GM18870 (cell line): Measurements from ENCODE around the gene ZNF148.

Source experiments
- ATAC-seq: cut with Tn5 transposase; IDR thresholded peaks from one replicate; pipeline ENCODE4 v1.9.1; 2021; ENCODE audit warnings: moderate library complexity; ENCODE audit not compliant: unreplicated experiment

ZNF148 gene

DNA sequence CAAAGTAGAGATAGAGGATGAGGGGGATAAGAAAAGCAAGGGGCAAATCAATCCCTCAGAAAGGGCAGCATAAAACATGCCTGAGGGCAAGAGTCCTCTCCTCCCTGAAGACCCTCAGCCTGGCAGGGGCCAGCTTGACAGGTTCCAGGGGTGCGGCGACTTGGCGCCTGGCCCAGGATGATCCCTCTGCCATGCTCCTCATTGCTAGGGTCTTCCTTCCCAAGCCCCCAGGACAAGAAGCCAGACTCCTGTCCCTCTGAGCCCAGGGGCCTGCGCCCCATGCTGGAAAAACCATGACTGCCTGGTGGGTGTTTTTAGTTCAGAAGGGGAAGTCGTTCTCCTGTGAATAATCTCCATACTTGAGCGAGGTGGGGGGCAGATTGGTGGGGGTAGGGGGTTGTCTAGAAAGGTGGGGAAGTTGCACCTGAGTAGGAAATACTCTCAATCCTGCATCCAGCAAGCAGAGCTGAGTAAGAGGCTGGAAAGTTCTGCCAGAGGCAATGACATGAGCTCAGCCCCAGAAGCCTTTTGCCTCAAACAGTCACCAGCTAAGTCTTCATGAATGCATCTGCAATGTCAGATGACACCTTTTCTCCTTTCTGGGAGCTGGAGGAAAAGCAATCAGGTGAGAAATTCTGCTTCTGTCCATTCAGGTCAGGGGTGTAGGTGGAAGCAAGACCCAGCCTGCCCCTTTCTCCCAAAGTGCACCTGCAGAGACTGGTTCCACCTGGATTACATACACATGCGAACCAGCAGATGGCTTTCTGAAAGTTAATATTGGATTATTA, 180.9 kb downstream of the ZNF148 start:
- ATAC-seq: no peak

DNA sequence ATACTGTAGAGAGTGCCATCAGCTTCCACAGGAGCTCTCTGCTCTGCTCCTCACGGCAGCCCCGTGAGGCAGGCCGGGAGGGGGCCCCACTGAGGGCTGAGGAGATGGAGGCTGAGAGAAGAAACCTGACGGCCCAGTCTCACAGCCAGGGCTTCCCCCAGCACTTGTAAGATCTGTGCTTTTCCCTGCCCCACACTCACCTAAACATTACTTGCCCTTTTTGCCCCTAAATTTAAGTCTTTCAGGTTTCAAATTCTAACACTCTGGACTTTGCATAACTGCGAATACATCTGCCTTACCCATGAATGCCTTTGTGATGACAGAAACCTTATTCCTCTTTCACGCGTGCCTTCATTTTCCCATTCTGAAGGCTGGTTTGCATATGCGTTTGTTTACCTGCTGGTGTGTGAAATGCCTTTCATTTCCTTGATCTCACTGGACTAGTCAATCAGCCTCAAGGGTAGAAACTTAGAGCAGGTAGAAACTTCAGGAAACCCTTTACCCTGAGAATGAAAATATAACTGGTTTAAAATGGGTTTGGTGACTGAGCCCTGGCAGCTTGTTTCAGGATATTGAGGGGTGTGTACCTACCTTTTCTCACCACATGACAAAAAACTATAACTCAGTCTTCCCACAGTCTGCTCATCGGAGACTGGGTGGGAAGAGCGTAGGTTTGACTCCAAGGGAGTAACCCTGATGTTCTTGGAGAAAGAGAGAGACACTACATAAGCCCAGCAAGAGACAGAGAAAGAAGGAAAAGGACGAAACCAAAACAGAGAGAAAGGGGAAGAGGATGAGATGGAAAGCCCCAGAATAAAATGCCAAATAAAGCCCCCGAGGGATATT, 182.7 kb downstream of the ZNF148 start:
- no peak for ATAC-seq

DNA sequence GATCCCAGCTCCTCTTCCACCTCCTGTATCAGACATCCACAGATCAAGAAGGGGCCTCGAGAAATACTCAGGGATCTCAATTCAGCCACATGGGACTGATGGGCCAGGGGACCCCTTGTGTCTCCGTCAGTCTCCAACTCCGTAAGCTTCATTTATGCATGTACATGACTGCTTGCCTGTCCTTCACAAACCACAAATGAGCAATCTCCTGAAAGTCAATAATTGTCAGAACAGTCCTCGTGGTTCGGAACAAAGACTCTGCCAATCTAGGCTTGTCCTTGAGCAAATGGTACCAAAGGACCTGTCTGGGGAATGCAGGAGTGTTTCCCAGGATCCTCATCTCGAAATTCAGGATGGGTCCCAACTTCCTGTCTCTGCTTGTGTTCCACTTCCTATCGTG, 183.4 kb downstream of the ZNF148 start:
- no peak for ATAC-seq

DNA sequence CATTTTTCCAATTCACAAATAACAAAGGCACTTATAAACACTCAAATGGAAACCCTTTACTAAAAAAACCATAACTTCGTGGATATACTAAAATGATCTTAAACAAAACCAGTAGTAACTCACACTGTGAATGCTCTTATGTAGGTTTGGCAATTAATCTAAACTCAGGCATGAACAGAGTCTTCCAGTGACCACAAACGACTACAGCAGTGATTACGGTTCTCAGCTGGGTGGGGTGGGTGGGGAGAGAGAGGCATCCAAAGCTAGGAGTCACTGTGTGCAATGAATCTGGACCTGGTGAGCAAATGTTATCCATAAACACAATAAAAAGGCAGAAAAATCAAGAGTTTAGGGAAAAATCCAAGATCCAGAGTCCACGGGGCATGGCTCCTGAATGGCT, 183.9 kb downstream of the ZNF148 start:
- no peak for ATAC-seq

DNA sequence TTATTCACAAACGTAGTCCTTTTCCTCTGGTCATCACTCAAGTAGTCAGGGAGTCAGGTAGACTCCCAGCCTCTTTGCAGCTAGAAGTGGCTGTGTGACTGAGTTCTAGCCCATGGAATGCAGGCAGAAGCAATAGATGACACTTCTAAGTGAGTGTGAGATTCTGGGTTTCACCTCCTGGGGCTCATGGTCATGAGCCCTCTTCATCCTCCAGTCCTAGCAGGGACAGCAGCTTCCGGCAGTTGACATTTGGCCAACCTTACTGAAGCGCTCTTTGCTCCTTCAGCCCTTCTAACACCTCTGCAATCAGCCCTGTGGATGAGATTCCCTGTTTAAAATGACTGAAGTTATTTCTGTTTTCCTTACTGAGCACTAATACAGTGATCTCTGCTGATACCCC, 184.3 kb downstream of the ZNF148 start:
- ATAC-seq: no peak

DNA sequence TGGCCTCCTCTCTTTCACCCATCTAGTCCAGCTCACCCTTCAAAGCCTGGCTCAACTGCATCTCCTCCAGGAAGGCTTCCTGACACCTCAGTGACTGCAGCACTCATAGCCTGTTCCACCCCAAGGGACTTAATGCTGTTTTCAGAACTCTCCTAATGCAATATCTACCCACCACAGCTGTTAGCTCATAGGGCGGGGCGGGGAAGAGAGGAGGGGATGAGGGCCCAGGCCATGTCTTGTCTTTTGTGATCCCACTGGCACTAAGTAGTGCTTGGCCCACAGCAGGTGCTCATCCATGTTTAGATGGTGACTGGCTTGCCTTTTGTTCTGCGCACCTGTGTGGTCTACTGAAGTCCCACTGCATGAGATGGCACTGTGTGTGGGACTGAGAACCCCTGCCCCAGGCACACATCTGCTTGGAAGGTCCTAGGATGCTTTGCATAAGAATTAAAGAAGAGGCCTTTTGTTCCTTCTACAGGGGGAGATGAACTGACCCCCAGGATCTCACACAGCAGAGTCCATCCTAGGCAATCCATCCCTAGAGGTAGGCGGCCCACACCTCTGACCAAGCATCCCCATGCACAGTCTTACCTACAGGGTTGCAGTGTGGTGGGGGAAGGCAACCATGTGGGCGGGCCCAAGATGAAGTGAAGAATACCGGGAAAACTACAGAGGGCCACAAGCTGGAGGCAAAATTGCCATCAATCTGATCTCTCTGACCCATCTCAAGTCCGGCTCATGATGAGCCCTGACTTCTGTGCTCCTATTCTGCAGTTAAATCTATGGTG, 185.6 kb downstream of the ZNF148 start:
- ATAC-seq: no peak

DNA sequence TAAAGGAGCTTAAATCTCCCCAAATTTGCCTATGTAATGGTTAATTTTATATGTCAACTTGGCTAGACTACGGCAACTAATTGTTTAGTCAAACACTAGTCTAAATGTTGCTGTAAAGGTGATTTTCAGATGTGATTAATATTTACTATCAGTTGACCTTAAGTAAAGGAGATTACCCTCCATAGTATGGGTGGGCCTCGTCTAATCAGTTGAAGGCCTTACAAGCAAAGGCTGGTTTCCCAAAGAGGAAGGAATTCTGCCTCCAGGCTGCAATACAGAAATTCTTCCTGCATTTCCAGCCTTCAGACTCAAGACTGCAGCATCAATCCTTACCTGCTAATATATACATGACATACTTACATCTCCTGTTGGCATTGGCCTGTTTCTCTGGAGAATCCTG, 186.2 kb downstream of the ZNF148 start:
- ATAC-seq: no peak

DNA sequence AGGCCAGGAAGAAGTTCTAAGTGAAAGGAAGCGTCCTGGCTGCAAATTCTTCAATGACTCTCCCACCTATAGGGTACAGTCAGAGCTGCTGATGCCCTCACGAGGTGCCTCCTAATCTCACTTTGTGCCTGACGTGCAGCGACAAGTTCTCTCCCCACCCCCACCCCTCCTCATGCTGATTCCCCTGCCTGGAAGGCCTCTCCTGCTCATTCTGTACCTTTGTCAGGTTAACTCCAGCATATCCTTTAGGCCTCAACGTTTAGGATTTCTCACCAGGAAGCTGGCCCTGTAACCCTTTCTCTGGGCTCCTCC, 187.6 kb downstream of the ZNF148 start:
- no peak for ATAC-seq

DNA sequence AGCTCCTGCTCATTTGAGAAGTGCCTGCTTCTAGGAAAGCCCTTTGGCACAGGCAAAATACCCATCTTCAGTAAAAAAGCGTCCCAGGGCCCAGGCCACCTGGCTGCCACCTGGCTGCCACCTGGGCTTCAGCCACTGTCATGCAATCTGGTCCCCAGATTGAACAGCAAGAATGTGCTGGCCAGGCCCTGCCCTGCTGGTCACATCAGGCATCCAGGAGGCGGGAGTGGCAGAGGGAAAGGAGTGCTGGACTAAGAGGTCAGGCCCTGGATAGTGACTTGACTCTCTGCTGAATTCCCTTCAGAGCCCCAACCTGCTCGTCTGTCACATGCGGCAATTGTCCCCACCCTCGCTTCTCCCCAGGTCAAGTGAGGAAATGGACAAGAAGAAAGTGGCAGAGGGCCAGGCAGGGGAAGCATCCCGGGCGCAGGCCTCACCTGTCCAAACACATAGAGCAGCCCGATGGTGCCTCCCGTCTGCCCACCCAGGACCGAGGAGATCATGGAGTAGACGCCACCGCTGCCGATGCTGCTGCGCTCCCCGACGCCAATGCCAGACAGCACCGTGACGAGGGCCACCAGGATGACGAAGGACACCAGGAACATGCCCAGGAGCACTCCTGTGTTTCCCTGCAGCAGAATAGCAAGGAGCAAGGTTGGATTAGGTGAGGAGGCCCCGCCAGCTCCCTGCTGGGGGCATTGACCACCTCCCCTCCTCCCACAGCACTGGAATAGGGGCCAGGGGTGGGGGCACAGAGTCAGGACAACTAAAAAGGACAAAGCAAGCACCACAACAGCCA, 188.1 kb downstream of the ZNF148 start:
- no peak for ATAC-seq

DNA sequence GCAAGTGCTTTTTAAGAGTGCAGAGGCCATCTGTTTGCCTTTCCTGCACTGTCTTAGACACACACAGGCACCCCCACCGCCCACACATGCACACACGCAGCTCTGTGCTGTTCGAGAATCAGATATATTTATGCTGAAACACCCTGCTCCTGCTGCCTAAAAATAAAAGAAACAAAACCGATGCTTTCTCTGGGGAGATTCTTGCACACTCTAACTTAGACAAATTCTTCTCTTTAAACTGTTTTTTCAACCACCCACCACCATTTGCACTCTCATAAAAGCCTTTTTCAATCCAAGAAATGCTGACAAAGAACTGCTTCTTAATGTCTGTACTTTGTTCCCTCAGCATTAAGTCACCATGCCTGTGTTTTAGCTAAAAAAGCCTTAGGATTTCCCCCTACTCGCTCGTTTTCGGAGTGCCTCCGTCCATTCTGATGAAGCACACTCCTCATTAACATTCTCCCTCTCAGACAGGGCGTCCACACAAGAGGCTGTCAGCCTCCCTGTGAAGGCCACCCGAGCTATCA, 188.8 kb downstream of the ZNF148 start:
- ATAC-seq: no peak

DNA sequence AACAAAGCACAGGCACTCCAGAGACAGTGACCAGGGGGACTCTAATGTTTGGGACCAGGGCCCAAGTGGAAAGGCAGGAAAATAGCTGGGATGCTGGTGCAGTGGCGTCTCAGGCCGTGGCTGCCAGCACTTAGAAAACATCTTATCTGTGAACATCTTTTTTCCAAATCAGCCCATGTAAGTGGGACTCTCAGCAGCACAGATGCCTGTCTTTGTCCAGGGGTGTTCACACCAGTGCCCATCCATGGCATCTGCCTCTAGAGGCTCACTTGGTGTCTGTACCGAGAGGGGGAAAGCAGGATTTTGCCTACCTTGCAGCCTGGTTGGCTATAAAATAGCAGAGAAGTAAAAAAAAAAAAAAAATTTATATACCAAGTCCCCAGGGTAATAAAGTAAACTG, 189.3 kb downstream of the ZNF148 start:
- no peak for ATAC-seq

DNA sequence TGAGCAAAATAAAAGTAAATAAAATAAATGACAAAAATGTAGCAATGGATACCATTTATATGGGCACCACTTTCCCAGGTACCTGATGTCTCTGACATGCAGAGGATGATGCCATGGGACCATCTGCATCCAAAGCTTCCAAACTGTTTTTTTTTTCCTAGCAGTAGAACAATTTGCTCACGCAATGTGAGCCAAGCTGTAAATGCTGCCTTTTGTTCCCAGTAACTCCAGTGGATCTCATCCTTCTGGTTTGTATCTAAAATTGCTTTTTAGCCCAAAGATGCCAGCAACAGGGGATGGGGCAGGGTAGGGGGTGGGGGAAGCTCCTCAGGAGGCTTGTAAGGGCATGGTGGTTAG, 195.3 kb downstream of the ZNF148 start:
- ATAC-seq: no peak

DNA sequence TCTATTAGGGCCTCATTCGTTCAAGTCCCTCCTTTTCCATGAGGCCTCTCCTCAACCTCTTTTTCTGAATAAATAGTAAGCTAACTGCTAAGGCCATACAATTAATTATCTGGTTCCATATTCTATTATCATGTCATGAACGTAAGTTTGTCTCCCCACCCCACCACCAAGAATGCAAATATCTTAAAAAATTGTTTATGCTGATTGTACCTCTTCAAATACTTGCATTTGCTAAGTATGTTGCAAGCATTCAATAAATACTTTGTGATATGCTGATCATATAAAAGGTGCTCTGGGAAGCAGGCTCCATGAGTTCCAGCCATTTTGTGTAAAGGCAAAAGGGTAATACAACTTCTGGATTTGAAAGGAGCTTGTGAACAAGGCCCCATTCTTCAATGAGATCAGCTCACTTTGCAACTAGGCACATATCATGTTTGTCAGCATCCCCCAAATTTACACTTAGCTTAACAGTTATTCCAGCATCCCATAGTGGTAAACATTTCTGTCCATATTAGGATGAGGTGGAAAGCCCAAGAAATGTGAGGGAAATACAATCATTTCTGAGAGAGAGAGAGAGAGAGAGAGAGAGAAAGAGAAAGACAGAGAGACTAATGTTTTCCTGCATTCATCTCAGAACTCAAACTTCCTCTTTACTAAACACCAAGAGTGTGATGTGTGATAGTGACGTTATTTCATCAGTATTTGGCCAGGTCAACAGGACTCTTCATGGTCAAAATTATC, 195.8 kb downstream of the ZNF148 start:
- no peak for ATAC-seq

DNA sequence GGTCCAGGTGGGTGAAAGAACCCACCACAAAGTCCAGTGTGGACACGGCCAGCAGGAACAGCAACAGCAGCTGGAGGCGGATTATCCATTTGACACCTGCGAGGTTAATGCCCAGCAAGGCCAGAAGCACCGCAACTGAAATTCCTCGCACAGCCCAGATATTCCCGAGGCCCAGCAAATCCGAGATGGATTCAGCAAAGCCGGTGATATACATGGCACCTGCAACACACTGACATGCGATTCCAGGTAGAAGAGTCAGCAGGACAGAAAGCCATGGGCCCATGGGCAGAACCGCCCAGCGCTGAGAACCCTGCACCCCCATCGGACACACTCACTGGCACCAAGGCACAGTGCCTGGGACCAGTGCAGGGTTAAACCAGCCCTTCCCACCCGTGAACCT, 197.4 kb downstream of the ZNF148 start:
- ATAC-seq: no peak
